HepG2 (cell line): Measurements from ENCODE around the gene EPHA2. TPM values are rescaled to one million over a fixed set of nuclear protein-coding genes. Genes with fewer than 3 reads are reported as not detected.

Experiments used
- HNRNPL ChIP-seq: fragments of 200-400 bp; formaldehyde crosslinking; IDR thresholded peaks from 2 replicates; pipeline ENCODE4 v1.6.1; 2017; ENCODE audit warnings: mild to moderate bottlenecking, low read depth, low read length
- NRL ChIP-seq: sonication (generic); formaldehyde crosslinking; IDR thresholded peaks from 2 replicates; pipeline ENCODE4 v1.5.0; 2020; ENCODE audit warnings: missing genetic modification reagents, mild to moderate bottlenecking, moderate library complexity, borderline replicate concordance
- PHB2 ChIP-seq: fragments of 450-650 bp; IDR thresholded peaks from 2 replicates; pipeline ENCODE4 v1.6.1; 2018; ENCODE audit not compliant: partially characterized antibody
- POLR2AphosphoS2 ChIP-seq: IDR thresholded peaks from 2 replicates; pipeline ENCODE4 v1.6.1; 2011; ENCODE audit warnings: low read depth, low read length, improper control_type of control experiment
- PPARG ChIP-seq: conservative IDR thresholded peaks from 2 replicates; pipeline ENCODE4 v1.6.1; 2016; ENCODE audit warnings: missing biosample characterization, missing genetic modification reagents
- RAD51 ChIP-seq: fragments of 450-650 bp; IDR thresholded peaks from 2 replicates; pipeline ENCODE4 v1.6.1; 2016; ENCODE audit warnings: borderline replicate concordance
- RCOR2 ChIP-seq: IDR thresholded peaks from 2 replicates; pipeline ENCODE4 v1.6.1; 2016; ENCODE audit warnings: missing biosample characterization, missing genetic modification reagents
- SMARCE1 ChIP-seq: fragments of 450-650 bp; IDR thresholded peaks from 2 replicates; pipeline ENCODE4 v1.6.1; 2017; ENCODE audit warnings: borderline replicate concordance
- SP140L ChIP-seq: sonication (generic); formaldehyde crosslinking; IDR thresholded peaks from 2 replicates; pipeline ENCODE4 v1.4.0; 2020; ENCODE audit warnings: missing genetic modification reagents, borderline replicate concordance
- ZNF138 ChIP-seq: sonication (generic); formaldehyde crosslinking; IDR thresholded peaks from 2 replicates; pipeline ENCODE4 v1.5.0; 2020; ENCODE audit warnings: mild to moderate bottlenecking, low read depth, missing genetic modification reagents
- ZNF30 ChIP-seq: sonication (generic); formaldehyde crosslinking; IDR thresholded peaks from 2 replicates; pipeline ENCODE4 v1.5.0; 2020; ENCODE audit warnings: mild to moderate bottlenecking, missing genetic modification reagents
- ZNF607 ChIP-seq: sonication (generic); formaldehyde crosslinking; IDR thresholded peaks from 2 replicates; pipeline ENCODE4 v1.5.1; 2020; ENCODE audit warnings: missing genetic modification reagents, mild to moderate bottlenecking, borderline replicate concordance
- ZNF672 ChIP-seq: sonication (generic); formaldehyde crosslinking; IDR thresholded peaks from 2 replicates; pipeline ENCODE4 v1.8.1; 2022; ENCODE audit warnings: missing genetic modification reagents
- ZNF782 ChIP-seq: sonication (generic); formaldehyde crosslinking; IDR thresholded peaks from 2 replicates; pipeline ENCODE4 v1.4.0; 2020; ENCODE audit warnings: missing genetic modification reagents, mild to moderate bottlenecking, borderline replicate concordance
- polyA plus RNA-seq, 8 experiments: library from polyadenylated mRNA; depleted of rRNA in 3 of 8; stranded (reverse) in 7 of 8; unstranded in 1 of 8; fragments of >200 nt; fragmentation: Illumina TruSeq in 4 of 8; extraction: Trizol in 4 of 8; gene quantifications; 2 replicates each; pipeline versions ENCODE4 v1.2.1 to v1.2.3, GENCODE V29; 2011 to 2016; ENCODE audit warnings: low read depth in 4 of 8, missing spikeins in 1 of 8, mixed read lengths in 1 of 8; ENCODE audit not compliant: insufficient read depth in 1 of 8
- total RNA-seq, 5 experiments: library from RNA; depleted of rRNA; stranded (reverse); fragments of >200 nt; fragmentation: Illumina TruSeq; extraction: Trizol; gene quantifications; 2 replicates each; pipeline ENCODE4 v1.2.3, GENCODE V29; 2016; ENCODE audit warnings: low read depth in 1 of 5
- TF ChIP-seq, protein P1 (sequence below): sonication (generic); formaldehyde crosslinking; IDR thresholded peaks from 2 replicates; pipeline ENCODE4 v1.5.1; 2020; ENCODE audit warnings: mild to moderate bottlenecking, missing genetic modification reagents, moderate library complexity
- TF ChIP-seq, protein P2 (sequence below): sonication (generic); formaldehyde crosslinking; IDR thresholded peaks from 2 replicates; pipeline ENCODE4 v1.8.1; 2023; ENCODE audit warnings: mild to moderate bottlenecking, moderate library complexity, missing genetic modification reagents
- TF ChIP-seq, protein P3 (sequence below): sonication (generic); formaldehyde crosslinking; IDR thresholded peaks from 2 replicates; pipeline ENCODE4 v1.5.1; 2020; ENCODE audit warnings: missing genetic modification reagents, mild to moderate bottlenecking, borderline replicate concordance
- TF ChIP-seq, protein P4 (sequence below): sonication (generic); formaldehyde crosslinking; IDR thresholded peaks from 2 replicates; pipeline ENCODE4 v1.5.1; 2020; ENCODE audit warnings: missing genetic modification reagents, mild to moderate bottlenecking, borderline replicate concordance

The EPHA2 gene
- total and polyA plus RNA-seq, 2 of the 13 experiments (the other 11 are each of a cell fraction or from before 2014, with no cell fraction given), result 33.6 to 53.6 TPM

DNA sequence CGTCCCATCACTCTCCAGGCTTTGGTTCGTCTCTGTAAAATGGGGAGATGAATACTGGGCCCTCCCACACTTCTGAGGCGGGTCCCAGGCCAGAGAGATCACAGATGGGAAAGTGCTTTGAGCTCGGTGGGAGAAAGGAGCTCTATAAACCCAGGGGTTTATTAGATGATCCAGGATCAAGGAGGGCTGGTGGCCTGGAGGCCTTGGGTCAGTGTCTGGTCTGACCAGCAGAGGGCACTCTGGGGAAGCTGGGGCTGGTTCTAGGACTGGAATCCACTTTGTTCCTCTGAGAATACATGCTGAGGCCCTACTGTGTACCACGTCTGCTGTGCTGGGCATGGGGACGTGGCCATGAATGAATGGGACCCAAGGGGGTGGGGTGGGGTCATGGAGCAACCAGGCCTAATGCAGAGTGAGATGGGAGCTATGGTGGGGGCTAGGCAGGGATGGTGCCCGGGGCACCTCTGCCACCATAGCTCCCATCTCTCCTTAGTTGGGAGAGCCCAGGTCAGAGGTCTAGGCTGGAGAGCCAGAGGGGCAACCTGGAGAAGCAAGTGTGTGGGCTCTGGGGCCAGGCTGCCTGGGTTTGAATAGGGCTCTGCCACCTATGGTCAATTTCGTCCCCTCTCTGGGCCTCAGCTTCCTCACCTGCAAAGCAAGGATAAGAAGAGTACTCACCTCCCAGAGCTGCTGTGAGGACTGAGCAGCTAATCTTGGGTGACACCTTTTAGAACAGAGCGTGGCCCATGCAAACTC, 73.4 kb downstream of the EPHA2 start (continued):
- TF ChIP-seq, protein P1, sequence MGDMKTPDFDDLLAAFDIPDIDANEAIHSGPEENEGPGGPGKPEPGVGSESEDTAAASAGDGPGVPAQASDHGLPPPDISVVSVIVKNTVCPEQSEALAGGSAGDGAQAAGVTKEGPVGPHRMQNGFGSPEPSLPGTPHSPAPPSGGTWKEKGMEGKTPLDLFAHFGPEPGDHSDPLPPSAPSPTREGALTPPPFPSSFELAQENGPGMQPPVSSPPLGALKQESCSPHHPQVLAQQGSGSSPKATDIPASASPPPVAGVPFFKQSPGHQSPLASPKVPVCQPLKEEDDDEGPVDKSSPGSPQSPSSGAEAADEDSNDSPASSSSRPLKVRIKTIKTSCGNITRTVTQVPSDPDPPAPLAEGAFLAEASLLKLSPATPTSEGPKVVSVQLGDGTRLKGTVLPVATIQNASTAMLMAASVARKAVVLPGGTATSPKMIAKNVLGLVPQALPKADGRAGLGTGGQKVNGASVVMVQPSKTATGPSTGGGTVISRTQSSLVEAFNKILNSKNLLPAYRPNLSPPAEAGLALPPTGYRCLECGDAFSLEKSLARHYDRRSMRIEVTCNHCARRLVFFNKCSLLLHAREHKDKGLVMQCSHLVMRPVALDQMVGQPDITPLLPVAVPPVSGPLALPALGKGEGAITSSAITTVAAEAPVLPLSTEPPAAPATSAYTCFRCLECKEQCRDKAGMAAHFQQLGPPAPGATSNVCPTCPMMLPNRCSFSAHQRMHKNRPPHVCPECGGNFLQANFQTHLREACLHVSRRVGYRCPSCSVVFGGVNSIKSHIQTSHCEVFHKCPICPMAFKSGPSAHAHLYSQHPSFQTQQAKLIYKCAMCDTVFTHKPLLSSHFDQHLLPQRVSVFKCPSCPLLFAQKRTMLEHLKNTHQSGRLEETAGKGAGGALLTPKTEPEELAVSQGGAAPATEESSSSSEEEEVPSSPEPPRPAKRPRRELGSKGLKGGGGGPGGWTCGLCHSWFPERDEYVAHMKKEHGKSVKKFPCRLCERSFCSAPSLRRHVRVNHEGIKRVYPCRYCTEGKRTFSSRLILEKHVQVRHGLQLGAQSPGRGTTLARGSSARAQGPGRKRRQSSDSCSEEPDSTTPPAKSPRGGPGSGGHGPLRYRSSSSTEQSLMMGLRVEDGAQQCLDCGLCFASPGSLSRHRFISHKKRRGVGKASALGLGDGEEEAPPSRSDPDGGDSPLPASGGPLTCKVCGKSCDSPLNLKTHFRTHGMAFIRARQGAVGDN (CRISPR knock-in tag), result peak; percentile 31
- no peak for TF ChIP-seq ZNF138 (CRISPR knock-in tag)
- TF ChIP-seq HNRNPL, result 0 out of 2 replicates have a peak, but pooled peaks have one; percentile 51
- TF ChIP-seq SP140L (CRISPR knock-in tag), result 0 out of 2 replicates have a peak, but pooled peaks have one; percentile 39
- no peak for TF ChIP-seq ZNF30 (CRISPR knock-in tag)
- TF ChIP-seq ZNF672 (CRISPR knock-in tag), result no peak
- TF ChIP-seq, protein P2, sequence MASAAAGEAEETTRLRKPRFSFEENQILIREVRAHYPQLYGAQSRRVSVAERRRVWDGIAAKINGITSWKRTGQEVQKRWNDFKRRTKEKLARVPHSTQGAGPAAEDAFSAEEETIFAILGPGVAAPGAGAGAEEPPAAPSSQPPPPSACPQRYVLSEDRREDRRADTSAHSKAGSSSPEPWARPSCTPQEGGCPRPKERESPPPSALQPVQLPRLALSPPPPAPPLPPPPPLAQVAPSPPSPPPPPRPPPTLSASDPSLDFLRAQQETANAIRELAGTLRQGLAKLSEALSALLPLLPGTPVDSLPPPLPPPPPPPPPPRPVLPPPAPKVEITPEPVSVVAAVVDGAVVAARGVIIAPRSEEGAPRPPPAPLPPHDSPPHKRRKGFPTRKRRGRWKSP (CRISPR knock-in tag), result no peak
- TF ChIP-seq PPARG (CRISPR knock-in tag), result no peak
- no peak for TF ChIP-seq NRL
- TF ChIP-seq SMARCE1, result no peak
- no peak for TF ChIP-seq ZNF782 (CRISPR knock-in tag)
- TF ChIP-seq, protein P3, sequence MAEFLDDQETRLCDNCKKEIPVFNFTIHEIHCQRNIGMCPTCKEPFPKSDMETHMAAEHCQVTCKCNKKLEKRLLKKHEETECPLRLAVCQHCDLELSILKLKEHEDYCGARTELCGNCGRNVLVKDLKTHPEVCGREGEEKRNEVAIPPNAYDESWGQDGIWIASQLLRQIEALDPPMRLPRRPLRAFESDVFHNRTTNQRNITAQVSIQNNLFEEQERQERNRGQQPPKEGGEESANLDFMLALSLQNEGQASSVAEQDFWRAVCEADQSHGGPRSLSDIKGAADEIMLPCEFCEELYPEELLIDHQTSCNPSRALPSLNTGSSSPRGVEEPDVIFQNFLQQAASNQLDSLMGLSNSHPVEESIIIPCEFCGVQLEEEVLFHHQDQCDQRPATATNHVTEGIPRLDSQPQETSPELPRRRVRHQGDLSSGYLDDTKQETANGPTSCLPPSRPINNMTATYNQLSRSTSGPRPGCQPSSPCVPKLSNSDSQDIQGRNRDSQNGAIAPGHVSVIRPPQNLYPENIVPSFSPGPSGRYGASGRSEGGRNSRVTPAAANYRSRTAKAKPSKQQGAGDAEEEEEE (CRISPR knock-in tag), result no peak
- TF ChIP-seq RAD51, result no peak
- no peak for TF ChIP-seq POLR2AphosphoS2
- no peak for TF ChIP-seq ZNF607
- TF ChIP-seq PHB2, result no peak
- no peak for TF ChIP-seq RCOR2 (CRISPR knock-in tag)
- TF ChIP-seq, protein P4, sequence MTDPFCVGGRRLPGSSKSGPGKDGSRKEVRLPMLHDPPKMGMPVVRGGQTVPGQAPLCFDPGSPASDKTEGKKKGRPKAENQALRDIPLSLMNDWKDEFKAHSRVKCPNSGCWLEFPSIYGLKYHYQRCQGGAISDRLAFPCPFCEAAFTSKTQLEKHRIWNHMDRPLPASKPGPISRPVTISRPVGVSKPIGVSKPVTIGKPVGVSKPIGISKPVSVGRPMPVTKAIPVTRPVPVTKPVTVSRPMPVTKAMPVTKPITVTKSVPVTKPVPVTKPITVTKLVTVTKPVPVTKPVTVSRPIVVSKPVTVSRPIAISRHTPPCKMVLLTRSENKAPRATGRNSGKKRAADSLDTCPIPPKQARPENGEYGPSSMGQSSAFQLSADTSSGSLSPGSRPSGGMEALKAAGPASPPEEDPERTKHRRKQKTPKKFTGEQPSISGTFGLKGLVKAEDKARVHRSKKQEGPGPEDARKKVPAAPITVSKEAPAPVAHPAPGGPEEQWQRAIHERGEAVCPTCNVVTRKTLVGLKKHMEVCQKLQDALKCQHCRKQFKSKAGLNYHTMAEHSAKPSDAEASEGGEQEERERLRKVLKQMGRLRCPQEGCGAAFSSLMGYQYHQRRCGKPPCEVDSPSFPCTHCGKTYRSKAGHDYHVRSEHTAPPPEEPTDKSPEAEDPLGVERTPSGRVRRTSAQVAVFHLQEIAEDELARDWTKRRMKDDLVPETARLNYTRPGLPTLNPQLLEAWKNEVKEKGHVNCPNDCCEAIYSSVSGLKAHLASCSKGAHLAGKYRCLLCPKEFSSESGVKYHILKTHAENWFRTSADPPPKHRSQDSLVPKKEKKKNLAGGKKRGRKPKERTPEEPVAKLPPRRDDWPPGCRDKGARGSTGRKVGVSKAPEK (CRISPR knock-in tag), result no peak
